Activated CD4-positive, alpha-beta T cell treated with anti-CD3 and anti-CD28 coated beads for 36 hours (primary cell): Measurements from ENCODE around the gene LRRC10B. TPM values are rescaled to one million over a fixed set of nuclear protein-coding genes. Genes with fewer than 3 reads are reported as not detected.

ENCODE experiments used
- ATAC-seq: fragments of 200-7000 bp; cut with Tn5 transposase; one replicate; pipeline ENCODE4 v1.10.0; 2021; ENCODE audit warnings: mild to moderate bottlenecking, moderate library complexity
- CTCF ChIA-PET: fragments of 350-600 bp; sonication (Branson Sonifier 250); formaldehyde crosslinking; loops from one replicate; lab custom pipeline; 2021; ENCODE audit warnings: antibody characterized with exemption; lab: Charles Lee
- POLR2A ChIA-PET: fragments of 350-600 bp; sonication (Branson Sonifier 250); formaldehyde crosslinking; loops from one replicate; lab custom pipeline; 2021; ENCODE audit warnings: antibody characterized with exemption, inconsistent platforms; lab: Charles Lee
- DNase-seq: peaks from one replicate; pipeline ENCODE4 v3.0.0-alpha.2; 2020
- H3K27ac Mint-ChIP-seq: one replicate; pipeline ENCODE4 v1.8.0; 2021; ENCODE audit warnings: mixed read lengths
- H3K27me3 Mint-ChIP-seq: one replicate; pipeline ENCODE4 v1.8.0; 2021; ENCODE audit warnings: mixed read lengths
- H3K36me3 Mint-ChIP-seq: one replicate; pipeline ENCODE4 v1.8.0; 2021; ENCODE audit warnings: low read depth, mixed read lengths
- H3K4me1 Mint-ChIP-seq: one replicate; pipeline ENCODE4 v1.8.0; 2021; ENCODE audit warnings: mixed read lengths
- H3K4me3 Mint-ChIP-seq: one replicate; pipeline ENCODE4 v1.8.0; 2021; ENCODE audit warnings: mild to moderate bottlenecking, moderate library complexity, mixed read lengths
- H3K9me3 Mint-ChIP-seq: one replicate; pipeline ENCODE4 v1.8.0; 2021; ENCODE audit warnings: low read depth, mixed read lengths
- intact Hi-C, 2 experiments: fragments of 100-400 bp; cut with DNase I in 1 of 2; cut with micrococcal nuclease in 1 of 2; formaldehyde crosslinking; loops; one replicate each; pipeline versions ENCODE4 v1.14.2 to v1.15.1; 2022 to 2024; cut with DNase I, micrococcal nuclease
- total RNA-seq, 2 experiments: library from RNA; stranded (reverse); gene quantifications; one replicate each; pipeline ENCODE4 v1.2.3, GENCODE V29; 2021

LRRC10B gene
- total RNA-seq, 2 experiments from 2014 or later = not detected

GRCh38 chr11:61486011-61486620 is 22.4 kb upstream of the LRRC10B start:
- no peak overlapping the region for H3K27ac Mint-ChIP-seq
- intact Hi-C loops = no loop called here
- DNase-seq (no peak), ATAC-seq (no peak)
- H3K9me3 Mint-ChIP-seq = no peaks in the 10 kb centered on the region
- no peaks in the 10 kb centered on the region for H3K4me1 Mint-ChIP-seq
- CTCF ChIA-PET = interaction anchor here (13.3 kb wide), 1 partner anchor 31 kb away, joined by 108 read pairs; no protein-coding TSS in a partner anchor
- POLR2A ChIA-PET = no interaction called here
- H3K27me3 Mint-ChIP-seq = no peaks in the 10 kb centered on the region
- no peak overlapping the region for H3K4me3 Mint-ChIP-seq
- H3K36me3 Mint-ChIP-seq = peaks cover 2% of the 10 kb centered on the region

GRCh38 chr11:61486779-61487178 is 21.8 kb upstream of the LRRC10B start:
- ATAC-seq = no peak
- ChIA-PET POLR2A (no interaction called here), CTCF (interaction anchor here (0.5 to 13.3 kb wide), 2 partner anchors 31 to 348 kb away, joined by 5 to 108 read pairs; no protein-coding TSS in a partner anchor)
- H3K27me3 Mint-ChIP-seq = no peaks in the 10 kb centered on the region
- no peak for DNase-seq
- H3K4me3 Mint-ChIP-seq = no peak overlapping the region
- intact Hi-C loops = no loop called here
- H3K9me3 Mint-ChIP-seq = no peaks in the 10 kb centered on the region
- no peaks in the 10 kb centered on the region for H3K4me1 Mint-ChIP-seq
- H3K36me3 Mint-ChIP-seq = peaks cover 2% of the 10 kb centered on the region
- H3K27ac Mint-ChIP-seq = no peak overlapping the region

- ChIA-PET POLR2A (no interaction called here), CTCF (interaction anchor here (13.3 kb wide), 1 partner anchor 30 kb away, joined by 108 read pairs; no protein-coding TSS in a partner anchor)
- H3K4me1 Mint-ChIP-seq = no peaks in the 10 kb centered on the region
- no peak overlapping the region for H3K27ac Mint-ChIP-seq
- DNase-seq = no peak
- no peaks in the 10 kb centered on the region for H3K9me3 Mint-ChIP-seq
- H3K27me3 Mint-ChIP-seq = no peaks in the 10 kb centered on the region
- H3K4me3 Mint-ChIP-seq = no peak overlapping the region
- intact Hi-C loops = no loop called here
- no peak for ATAC-seq
- peaks cover 2% of the 10 kb centered on the region for H3K36me3 Mint-ChIP-seq
Observed at GRCh38 chr11:61487342-61488025, 21.1 kb upstream of the LRRC10B start.

- intact Hi-C loops = no loop called here
- Mint-ChIP-seq H3K36me3 (peaks cover 2% of the 10 kb centered on the region), H3K9me3 (no peaks in the 10 kb centered on the region), H3K4me3 (no peak overlapping the region), H3K27ac (no peak overlapping the region), H3K4me1 (no peaks in the 10 kb centered on the region), H3K27me3 (no peaks in the 10 kb centered on the region)
- ChIA-PET POLR2A (no interaction called here), CTCF (interaction anchor here (0.6 to 1.3 kb wide), 3 partner anchors 9 to 44 kb away, joined by 3 to 4 read pairs (median 3); no protein-coding TSS in a partner anchor)
- no peak for ATAC-seq
- no peak for DNase-seq
Observed at GRCh38 chr11:61488651-61489291, 19.8 kb upstream of the LRRC10B start.

- Mint-ChIP-seq H3K4me1 (no peaks in the 10 kb centered on the region), H3K4me3 (no peak overlapping the region), H3K27ac (no peak overlapping the region), H3K9me3 (no peaks in the 10 kb centered on the region), H3K27me3 (no peaks in the 10 kb centered on the region), H3K36me3 (peaks cover 2% of the 10 kb centered on the region)
- intact Hi-C loops = no loop called here
- DNase-seq (no peak), ATAC-seq (no peak)
- ChIA-PET POLR2A (no interaction called here), CTCF (interaction anchor here (0.9 to 1.0 kb wide), 2 partner anchors 14 to 149 kb away, joined by 4 read pairs; no protein-coding TSS in a partner anchor)
Observed at GRCh38 chr11:61489833-61490721, 18.5 kb upstream of the LRRC10B start.

- no peaks in the 10 kb centered on the region for H3K9me3 Mint-ChIP-seq
- DNase-seq (no peak), ATAC-seq (no peak)
- H3K4me1 Mint-ChIP-seq = no peaks in the 10 kb centered on the region
- no peaks in the 10 kb centered on the region for H3K27me3 Mint-ChIP-seq
- ChIA-PET POLR2A (no interaction called here), CTCF (interaction anchor here (0.6 to 1.2 kb wide), 4 partner anchors 9 to 1262 kb away, joined by 3 to 4 read pairs (median 4); no protein-coding TSS in a partner anchor)
- H3K36me3 Mint-ChIP-seq = peaks cover 2% of the 10 kb centered on the region
- intact Hi-C loops = no loop called here
- H3K4me3 Mint-ChIP-seq = no peak overlapping the region
- H3K27ac Mint-ChIP-seq = no peak overlapping the region
Observed at GRCh38 chr11:61491736-61492395, 16.7 kb upstream of the LRRC10B start.

GRCh38 chr11:61494381-61494961 is 14.1 kb upstream of the LRRC10B start:
- DNase-seq (no peak), ATAC-seq (no peak)
- Mint-ChIP-seq H3K4me1 (no peaks in the 10 kb centered on the region), H3K27me3 (no peaks in the 10 kb centered on the region), H3K36me3 (no peaks in the 10 kb centered on the region), H3K9me3 (no peaks in the 10 kb centered on the region), H3K27ac (no peak overlapping the region), H3K4me3 (no peak overlapping the region)
- CTCF ChIA-PET = interaction anchor here (0.6 to 0.8 kb wide), 3 partner anchors 116 to 725 kb away, joined by 3 to 6 read pairs (median 4); no protein-coding TSS in a partner anchor
- POLR2A ChIA-PET = no interaction called here
- intact Hi-C loops = no loop called here

- DNase-seq (no peak), ATAC-seq (no peak)
- ChIA-PET POLR2A (no interaction called here), CTCF (no interaction called here)
- Mint-ChIP-seq H3K27me3 (no peaks in the 10 kb centered on the region), H3K4me1 (no peaks in the 10 kb centered on the region), H3K4me3 (no peak overlapping the region), H3K27ac (no peak overlapping the region), H3K36me3 (no peaks in the 10 kb centered on the region), H3K9me3 (no peaks in the 10 kb centered on the region)
- intact Hi-C loops = no loop called here
Observed at GRCh38 chr11:61495801-61496601, 12.5 kb upstream of the LRRC10B start.

GRCh38 chr11:61496602-61497400 is 11.7 kb upstream of the LRRC10B start:
- intact Hi-C loops = no loop called here
- H3K4me1 Mint-ChIP-seq = no peaks in the 10 kb centered on the region
- POLR2A ChIA-PET = no interaction called here
- no peaks in the 10 kb centered on the region for H3K36me3 Mint-ChIP-seq
- CTCF ChIA-PET = no interaction called here
- no peak overlapping the region for H3K4me3 Mint-ChIP-seq
- no peak overlapping the region for H3K27ac Mint-ChIP-seq
- DNase-seq (no peak), ATAC-seq (no peak)
- H3K27me3 Mint-ChIP-seq = no peaks in the 10 kb centered on the region
- no peaks in the 10 kb centered on the region for H3K9me3 Mint-ChIP-seq
